Medulla oblongata (tissue), 1 donor: ENCODE measurements around the gene CXCL1.
"Not testable (repeated sequence)": the region's sequence is repeated elsewhere in the genome, so short reads cannot be mapped to it uniquely, and the experiment has no call there.

Experiments
- DNase-seq: peaks from one replicate; pipeline ENCODE4 v3.0.0-alpha.2; 2015; ENCODE audit errors: extremely low spot score

CXCL1 gene

DNA sequence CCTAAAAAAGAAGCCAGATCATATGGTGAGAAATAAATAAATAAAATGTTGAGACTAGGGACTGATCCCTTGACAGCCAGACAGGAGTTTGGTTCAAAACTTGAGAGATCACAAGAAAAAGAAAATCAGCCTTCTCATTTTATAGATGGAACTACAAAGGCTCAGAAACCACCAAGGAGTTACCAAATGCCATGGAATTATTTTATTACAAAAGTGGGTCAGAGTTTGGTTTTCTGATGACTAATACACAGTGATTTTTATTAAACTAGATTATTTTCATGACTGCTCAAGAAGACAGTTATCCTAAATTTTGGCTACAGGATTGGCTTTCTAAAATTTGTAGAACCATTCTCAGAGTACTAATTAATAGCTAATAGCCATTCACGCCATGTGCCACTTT is 6.2 kb downstream of the CXCL1 start:
- DNase-seq = no peak

GRCh38 chr4:73883306-73883705 is 14.1 kb downstream of the CXCL1 start:
- no peak for DNase-seq

GRCh38 chr4:73885574-73886267 is 16.5 kb downstream of the CXCL1 start:
- no peak for DNase-seq

DNA sequence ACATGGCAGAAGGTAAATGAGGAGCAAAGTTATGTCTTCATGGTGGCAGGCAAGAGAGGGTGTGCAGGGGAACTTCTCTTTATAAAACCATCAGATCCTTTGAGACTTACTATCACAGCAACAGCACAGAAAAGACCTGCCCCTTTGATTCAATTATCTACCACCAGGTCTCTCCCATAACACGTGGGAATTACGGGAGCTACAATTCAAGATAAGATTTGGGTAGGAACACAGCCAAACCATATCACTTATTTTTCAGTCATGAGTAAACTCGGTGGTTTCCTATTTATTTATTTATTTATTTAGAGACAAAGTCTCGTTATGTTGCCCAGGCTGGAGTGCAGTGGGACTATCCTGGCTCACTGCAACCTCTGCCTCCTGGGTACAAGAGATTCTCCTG is 22.1 kb downstream of the CXCL1 start:
- DNase-seq = no peak

DNA sequence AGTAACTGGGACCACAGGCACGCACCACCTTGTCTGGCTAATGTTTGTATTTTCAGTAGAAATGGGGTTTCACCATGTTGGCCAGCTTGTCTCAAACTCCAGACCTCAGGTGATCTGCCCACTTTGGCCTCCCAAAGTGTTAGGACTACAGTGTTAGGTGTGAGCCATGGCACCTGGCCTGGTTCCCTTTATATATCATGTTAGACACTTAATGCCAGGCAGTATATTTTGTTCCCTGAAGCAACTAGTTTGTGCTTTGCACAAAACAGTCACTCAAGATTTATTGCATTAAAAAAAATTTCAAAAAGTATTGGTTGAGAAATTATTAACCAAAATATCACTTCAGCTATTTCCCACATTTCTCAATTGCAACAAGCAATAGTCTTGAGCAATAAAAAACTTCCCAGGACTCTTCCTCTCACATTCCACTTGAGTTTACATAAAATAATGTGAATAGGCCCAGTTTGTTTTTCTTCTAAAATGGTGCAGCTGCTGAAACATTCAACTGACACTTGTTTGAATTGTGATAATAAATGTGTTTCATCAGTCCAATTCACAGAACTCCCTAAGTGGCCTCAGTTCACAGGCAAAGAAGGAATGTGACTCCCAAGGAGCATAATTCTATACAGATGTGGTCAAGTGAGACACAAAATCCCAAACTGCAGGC is 22.7 kb downstream of the CXCL1 start:
- no peak for DNase-seq

- no peak for DNase-seq
Observed at GRCh38 chr4:73892966-73893365, 23.8 kb downstream of the CXCL1 start.

- no peak for DNase-seq
Observed at GRCh38 chr4:73894001-73894400, 24.8 kb downstream of the CXCL1 start.

DNA sequence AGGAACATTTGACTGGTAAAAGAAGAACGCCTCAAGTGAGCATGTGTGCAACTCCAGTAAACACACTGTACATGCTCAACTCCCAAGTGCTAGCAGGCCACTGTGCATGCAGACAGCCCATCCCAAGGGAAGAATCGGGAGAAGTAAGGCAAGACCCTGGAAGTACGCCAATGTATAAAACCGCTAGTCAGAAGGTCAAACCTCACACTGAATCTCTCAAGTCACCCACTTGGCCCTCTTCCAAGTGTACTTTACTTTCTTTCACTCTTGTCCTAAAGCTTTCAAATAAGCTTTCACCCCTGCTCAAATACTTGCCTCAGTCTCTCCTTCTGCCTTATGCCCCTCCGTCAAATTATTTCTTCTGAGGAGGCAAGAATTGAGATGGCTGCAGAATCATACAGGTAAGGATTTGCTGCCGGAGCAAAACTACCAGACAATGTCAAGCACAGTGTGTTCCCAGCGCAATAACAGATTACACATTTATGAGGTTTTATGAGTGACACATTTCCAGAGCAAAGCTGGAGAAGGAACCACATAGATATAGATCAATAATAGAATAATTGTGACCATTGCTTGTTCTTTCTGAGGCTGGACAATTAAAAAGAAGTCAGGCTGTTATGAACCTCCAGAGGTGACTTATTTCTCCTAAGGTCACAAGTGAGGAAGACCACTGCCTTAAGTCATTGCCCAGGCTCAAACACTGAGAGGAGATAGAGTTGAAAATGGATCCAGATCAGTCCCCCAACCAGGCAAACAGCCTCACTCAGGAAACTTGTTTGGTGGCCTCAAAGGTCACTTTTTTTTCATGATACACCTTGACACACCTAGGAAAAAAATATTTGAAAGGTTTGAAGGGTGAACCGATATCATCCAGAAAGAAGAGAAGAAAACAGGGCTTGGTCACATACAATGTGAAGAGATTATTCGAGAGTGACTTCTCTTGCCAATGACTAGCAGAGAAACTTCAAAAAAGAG is 26.3 kb downstream of the CXCL1 start:
- DNase-seq = no peak

DNA sequence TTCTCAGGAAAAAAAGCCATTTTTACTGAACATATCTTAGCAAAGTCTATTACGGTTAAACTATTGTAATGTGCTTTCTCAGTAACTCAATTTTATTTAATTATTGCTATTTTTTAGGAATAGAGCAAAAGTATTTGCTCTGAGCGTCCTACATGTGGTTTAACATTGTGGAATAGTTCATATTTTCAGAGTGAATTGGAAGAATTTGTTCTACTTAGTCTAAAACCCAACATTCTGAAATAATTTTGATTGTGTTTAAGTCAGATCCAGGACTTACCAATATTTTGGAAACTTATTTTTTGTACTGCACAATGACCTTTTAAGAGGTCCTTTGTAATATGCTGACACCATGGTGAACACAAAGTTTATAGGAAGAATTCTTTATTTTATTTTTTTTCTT is 27.2 kb downstream of the CXCL1 start:
- no peak for DNase-seq

DNA sequence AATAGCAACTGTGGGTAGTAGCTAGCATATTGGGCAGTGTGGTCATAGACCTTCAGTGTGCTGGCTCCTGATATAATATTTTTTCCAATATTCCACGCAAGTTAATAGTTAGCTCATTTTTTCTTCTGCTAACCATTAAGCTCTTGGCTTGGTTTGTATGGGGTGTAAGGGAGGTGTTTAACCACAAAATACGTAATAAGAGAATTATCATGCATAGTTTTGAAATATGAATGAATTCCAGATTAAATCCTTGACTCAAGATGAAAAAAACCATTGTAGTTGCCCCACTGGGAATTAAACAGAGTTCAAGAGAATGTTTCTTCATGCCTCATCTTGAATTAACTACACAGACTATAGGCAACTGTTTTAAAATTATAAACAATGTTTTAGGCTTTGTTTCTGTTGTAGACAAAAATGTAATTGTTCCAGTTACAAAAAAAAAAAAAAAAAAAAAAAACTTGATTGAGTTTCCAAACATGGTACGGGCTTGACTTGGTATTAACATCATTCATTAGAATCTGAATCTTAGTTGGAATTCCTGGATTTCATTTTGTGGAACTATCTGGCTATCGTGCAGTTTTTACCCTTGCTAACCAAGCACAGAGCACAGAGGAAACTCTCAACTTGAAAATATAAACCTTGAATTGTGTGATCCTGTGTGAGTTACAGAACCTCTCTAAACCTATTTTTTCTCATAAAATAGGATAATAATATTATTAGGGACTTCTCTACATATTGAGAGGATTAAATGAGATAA is 28.4 kb downstream of the CXCL1 start:
- no peak for DNase-seq

- DNase-seq = not testable (repeated sequence)
Observed at GRCh38 chr4:73899338-73899737, 30.1 kb downstream of the CXCL1 start.

- DNase-seq = no peak
Observed at GRCh38 chr4:73901031-73901430, 31.8 kb downstream of the CXCL1 start.

- no peak for DNase-seq
Observed at GRCh38 chr4:73902038-73902637, 32.9 kb downstream of the CXCL1 start.

GRCh38 chr4:73902817-73903547 is 33.8 kb downstream of the CXCL1 start:
- DNase-seq = no peak

GRCh38 chr4:73904491-73904890 is 35.3 kb downstream of the CXCL1 start:
- DNase-seq = no peak

- no peak for DNase-seq
Observed at GRCh38 chr4:73908965-73909364, 39.8 kb downstream of the CXCL1 start.

DNA sequence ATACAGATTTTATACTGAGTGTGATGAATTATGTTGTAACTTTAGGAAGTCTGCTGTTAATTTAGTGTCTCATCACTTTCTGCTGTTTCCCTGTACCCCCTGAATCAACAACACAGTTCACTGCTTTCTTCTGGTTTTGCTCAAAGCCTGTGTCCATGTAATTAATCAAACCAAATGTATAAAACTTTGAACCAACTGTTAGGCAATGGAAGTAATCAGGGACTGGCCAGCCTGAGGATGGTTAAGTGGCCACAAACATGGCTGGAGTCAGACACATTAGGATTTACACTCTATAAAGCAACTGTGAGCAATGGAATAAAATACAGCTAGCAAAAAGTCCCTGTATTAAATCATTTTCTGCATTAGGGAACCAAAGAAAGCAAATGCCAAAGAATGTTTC is 42.6 kb downstream of the CXCL1 start:
- DNase-seq = no peak

- DNase-seq = no peak
Observed at GRCh38 chr4:73912191-73912590, 43.0 kb downstream of the CXCL1 start.

GRCh38 chr4:73914071-73914470 is 44.9 kb downstream of the CXCL1 start:
- DNase-seq = no peak

GRCh38 chr4:73916172-73916925 is 47.2 kb downstream of the CXCL1 start:
- DNase-seq = no peak
